Neural cell (in vitro differentiated cells): Measurements from ENCODE around the gene GABPB2. TPM values are rescaled to one million over a fixed set of nuclear protein-coding genes. Genes with fewer than 3 reads are reported as not detected.

ENCODE experiments used
- H2AFZ ChIP-seq: fragments of 200-600, 300-800 bp; sonication (generic), shearing (Covaris generic); 2 replicates; pipeline ENCODE4 v1.6.0; 2014; ENCODE audit warnings: low read depth, mild to moderate bottlenecking, antibody characterized with exemption, low read length, moderate library complexity
- H3F3A ChIP-seq: fragments of 200-600 bp; shearing (Covaris generic); 2 replicates; pipeline ENCODE4 v1.6.1; 2016; ENCODE audit warnings: mild to moderate bottlenecking, moderate library complexity, mixed read lengths, antibody characterized with exemption, low read length; ENCODE audit not compliant: insufficient read depth, poor library complexity, severe bottlenecking
- H3K27ac ChIP-seq: fragments of 200-600, 300-800 bp; sonication (generic), shearing (Covaris generic); 2 replicates; pipeline ENCODE4 v1.5.1; 2014; ENCODE audit warnings: mild to moderate bottlenecking, low read length, moderate library complexity
- H3K27me3 ChIP-seq: fragments of 300-800, 200-600 bp; sonication (generic), shearing (Covaris generic); 2 replicates; pipeline ENCODE4 v1.6.0; 2014; ENCODE audit warnings: mild to moderate bottlenecking, low read depth, low read length, moderate library complexity; ENCODE audit not compliant: insufficient read depth
- H3K36me3 ChIP-seq: fragments of 300-800, 200-600 bp; sonication (generic), shearing (Covaris generic); 2 replicates; pipeline ENCODE4 v1.5.1; 2014; ENCODE audit warnings: mild to moderate bottlenecking, antibody characterized with exemption, low read length, moderate library complexity; ENCODE audit not compliant: insufficient read depth
- H3K4me2 ChIP-seq: fragments of 300-800, 200-600 bp; sonication (generic), shearing (Covaris generic); 2 replicates; pipeline ENCODE4 v1.6.0; 2014; ENCODE audit warnings: mild to moderate bottlenecking, low read length
- H3K4me3 ChIP-seq: fragments of 300-800, 200-600 bp; sonication (generic), shearing (Covaris generic); 2 replicates; pipeline ENCODE4 v1.5.1; 2014; ENCODE audit warnings: mild to moderate bottlenecking, low read length, moderate library complexity
- H3K79me2 ChIP-seq: fragments of 200-600 bp; shearing (Covaris generic); replicated peaks from 2 replicates; pipeline ENCODE4 v1.6.0; 2014; ENCODE audit warnings: mild to moderate bottlenecking, low read length, moderate library complexity; ENCODE audit not compliant: insufficient read depth
- H3K9ac ChIP-seq: fragments of 300-800, 200-600 bp; sonication (generic), shearing (Covaris generic); 2 replicates; pipeline ENCODE4 v1.6.1; 2016; ENCODE audit warnings: mild to moderate bottlenecking, low read length, mixed read lengths
- H3K9me2 ChIP-seq: fragments of 200-600 bp; shearing (Covaris generic); 2 replicates; pipeline ENCODE4 v1.6.1; 2016; ENCODE audit warnings: mild to moderate bottlenecking, low read length, mixed read lengths; ENCODE audit not compliant: insufficient read depth
- H3K9me3 ChIP-seq: fragments of 200-600, 300-800 bp; sonication (generic), shearing (Covaris generic); 2 replicates; pipeline ENCODE4 v1.6.1; 2016; ENCODE audit warnings: mild to moderate bottlenecking, mixed run types, low read length, moderate library complexity, mixed read lengths
- H4K20me1 ChIP-seq: fragments of 200-600 bp; shearing (Covaris generic); 2 replicates; pipeline ENCODE4 v1.6.1; 2016; ENCODE audit warnings: mild to moderate bottlenecking, mixed run types; ENCODE audit not compliant: insufficient read depth
- CTCF ChIP-seq: fragments of 450-650 bp; IDR thresholded peaks from 2 replicates; pipeline ENCODE4 v1.5.1; 2014; ENCODE audit warnings: antibody characterized with exemption, mild to moderate bottlenecking, moderate library complexity; ENCODE audit not compliant: poor library complexity, severe bottlenecking
- EP300 ChIP-seq: fragments of 450-650 bp; conservative IDR thresholded peaks from 2 replicates; pipeline ENCODE4 v1.6.1; 2014; ENCODE audit warnings: antibody characterized with exemption, mild to moderate bottlenecking, moderate library complexity; ENCODE audit not compliant: poor library complexity, severe bottlenecking
- EZH2 ChIP-seq: fragments of 200-600, 300-800 bp; shearing (Covaris generic), sonication (generic); IDR thresholded peaks from 2 replicates; pipeline ENCODE4 v1.6.1; 2014; ENCODE audit warnings: antibody characterized with exemption, low read length, borderline replicate concordance, mild to moderate bottlenecking; ENCODE audit not compliant: insufficient read depth, poor library complexity, severe bottlenecking
- MXI1 ChIP-seq: fragments of 450-650 bp; conservative IDR thresholded peaks from 2 replicates; pipeline ENCODE4 v1.6.1; 2014; ENCODE audit warnings: antibody characterized with exemption, mild to moderate bottlenecking; ENCODE audit not compliant: poor library complexity, severe bottlenecking
- POLR2AphosphoS5 ChIP-seq: IDR thresholded peaks from 2 replicates; pipeline ENCODE4 v1.6.1; 2012
- RAD21 ChIP-seq: fragments of 450-650 bp; conservative IDR thresholded peaks from 2 replicates; pipeline ENCODE4 v1.6.1; 2014; ENCODE audit warnings: antibody characterized with exemption, mild to moderate bottlenecking, moderate library complexity
- REST ChIP-seq: IDR thresholded peaks from 2 replicates; pipeline ENCODE4 v1.6.1; 2012; ENCODE audit warnings: borderline replicate concordance
- SMC3 ChIP-seq: fragments of 450-650 bp; conservative IDR thresholded peaks from 2 replicates; pipeline ENCODE4 v1.6.1; 2014; ENCODE audit warnings: antibody characterized with exemption, mild to moderate bottlenecking, moderate library complexity; ENCODE audit not compliant: poor library complexity
- TAF1 ChIP-seq: IDR thresholded peaks from 2 replicates; pipeline ENCODE4 v1.6.1; 2012; ENCODE audit warnings: low read depth
- polyA plus RNA-seq: library from polyadenylated mRNA; depleted of rRNA; stranded (reverse); fragments of >200 nt; gene quantifications from 2 replicates; pipeline ENCODE4 v1.2.3, GENCODE V29; 2014

GABPB2 gene
- polyA plus RNA-seq, 1 donor from 2014 or later, result 4.1 TPM

- no peak overlapping the region for H3K9ac ChIP-seq
- no peaks in the 10 kb centered on the region for H4K20me1 ChIP-seq
- H3K9me2 ChIP-seq, result no peaks in the 10 kb centered on the region
- H2AFZ ChIP-seq, result no peak overlapping the region
- H3K9me3 ChIP-seq, result no peaks in the 10 kb centered on the region
- H3K4me2 ChIP-seq, result no peak overlapping the region
- H3K27ac ChIP-seq, result no peak overlapping the region
- no peaks in the 10 kb centered on the region for H3K79me2 ChIP-seq
- no peaks in the 10 kb centered on the region for H3K27me3 ChIP-seq
- no peak overlapping the region for H3K4me3 ChIP-seq
- H3F3A ChIP-seq, result no peaks in the 10 kb centered on the region
- peaks cover 7% of the 10 kb centered on the region for H3K36me3 ChIP-seq
- TF ChIP-seq REST, result no peak
- no peak for TF ChIP-seq SMC3
- no peak for TF ChIP-seq POLR2AphosphoS5
- TF ChIP-seq MXI1, result no peak
- TF ChIP-seq EZH2, result no peak
- TF ChIP-seq RAD21, result no peak
- no peak for TF ChIP-seq TAF1
- no peak for TF ChIP-seq EP300
- TF ChIP-seq CTCF, result no peak
Observed at GRCh38 chr1:151158751-151159251, 88.2 kb downstream of the GABPB2 start.

- Histone ChIP-seq H3K4me2 (no peak overlapping the region), H3K27me3 (no peaks in the 10 kb centered on the region), H4K20me1 (no peaks in the 10 kb centered on the region), H3K36me3 (peaks cover 7% of the 10 kb centered on the region), H3F3A (no peaks in the 10 kb centered on the region), H3K79me2 (peaks cover 5% of the 10 kb centered on the region), H3K9ac (no peak overlapping the region), H3K27ac (no peak overlapping the region), H3K9me2 (no peaks in the 10 kb centered on the region), H3K4me3 (no peak overlapping the region), H2AFZ (no peak overlapping the region), H3K9me3 (no peaks in the 10 kb centered on the region)
- TF ChIP-seq RAD21 (no peak), EP300 (no peak), CTCF (no peak), EZH2 (no peak), SMC3 (no peak), REST (no peak), MXI1 (no peak), TAF1 (no peak), POLR2AphosphoS5 (no peak)
Observed at GRCh38 chr1:151159373-151159772, 88.8 kb downstream of the GABPB2 start.
